ENCODE results near the gene PTPRR.

GRCh38 chr12:70763666-70764065, 156.9 kb downstream of the PTPRR start:
- no peak for TF ChIP-seq CTCF (IDR thresholded peaks at IDR 0.05)
- TF ChIP-seq POLR2AphosphoS5 (IDR thresholded peaks at IDR 0.05), result no peak

Data from gastroesophageal sphincter (tissue), 3 donors.